IPS DF 19.7 (cell line): Measurements from ENCODE around the gene LILRA6.
"Not testable (repeated sequence)": the region's sequence is repeated elsewhere in the genome, so short reads cannot be mapped to it uniquely, and the experiment has no call there.

ENCODE experiments used
- DNase-seq: peaks from one replicate; pipeline ENCODE4 v3.0.0-alpha.2; 2013; ENCODE audit warnings: low read depth, low spot score

The LILRA6 gene

GRCh38 chr19:54242646-54243045 is at the start of gene LILRA6:
Gene LILRA6 (minus strand): TSS chr19:54242790.
- not testable (repeated sequence) for DNase-seq

DNA sequence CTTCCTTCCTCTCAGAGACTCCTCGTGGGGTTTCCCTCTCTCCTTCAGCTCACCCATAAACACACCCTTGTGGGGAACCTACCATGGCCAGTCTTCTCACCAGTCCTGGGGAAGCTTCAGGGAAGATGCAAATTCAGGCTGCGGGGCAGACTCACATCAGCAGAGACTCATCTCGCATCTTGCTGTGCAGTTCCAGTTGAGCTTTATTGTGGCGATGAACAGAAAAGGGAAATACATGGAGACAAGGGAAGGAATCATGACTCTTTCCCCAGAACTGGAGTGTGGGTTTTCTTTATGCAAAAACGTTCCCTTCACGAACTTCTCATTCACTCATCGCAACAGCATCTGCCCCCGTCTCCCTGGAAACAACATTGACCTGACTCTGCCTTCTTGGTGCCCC is 46.6 kb upstream of the LILRA6 start:
- DNase-seq = not testable (repeated sequence)

DNA sequence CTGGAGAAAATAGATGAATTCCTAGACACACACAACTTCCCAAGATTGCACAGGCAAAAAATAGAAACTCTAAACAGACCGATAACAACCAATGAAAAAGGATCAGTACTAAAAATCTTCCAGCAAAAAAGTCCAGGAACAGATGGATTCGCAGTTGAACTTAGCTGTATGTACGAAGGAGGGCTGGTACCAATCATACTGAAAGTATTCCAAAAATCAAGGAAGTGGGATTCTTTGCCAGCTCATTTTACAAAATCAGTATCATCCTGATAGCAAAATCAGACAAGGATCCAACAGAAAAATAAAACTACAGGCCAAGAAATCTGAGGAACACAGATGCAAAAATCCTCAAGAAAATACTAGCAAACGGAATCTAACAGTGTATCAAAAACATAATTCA is 44.9 kb upstream of the LILRA6 start:
- DNase-seq = no peak

DNA sequence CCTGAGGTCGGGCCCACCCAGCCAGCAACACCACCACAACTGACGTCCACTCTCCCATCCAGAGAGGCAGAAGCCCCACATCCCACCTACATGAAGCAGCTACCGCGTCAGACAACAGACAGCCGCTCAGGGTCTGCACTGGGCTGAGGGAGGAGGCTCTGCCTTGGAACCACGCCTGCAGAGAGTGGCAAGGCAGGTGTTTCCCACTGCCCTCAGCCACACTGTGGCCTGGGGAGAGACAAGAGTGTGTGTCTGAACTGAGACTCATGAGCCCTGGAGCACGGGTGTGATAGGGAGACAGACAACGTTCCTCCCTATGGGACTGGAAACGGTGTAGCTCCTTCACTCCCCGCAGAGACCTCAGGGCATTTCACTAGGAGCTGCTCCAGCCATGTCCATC is 43.7 kb upstream of the LILRA6 start:
- DNase-seq = not testable (repeated sequence)

DNA sequence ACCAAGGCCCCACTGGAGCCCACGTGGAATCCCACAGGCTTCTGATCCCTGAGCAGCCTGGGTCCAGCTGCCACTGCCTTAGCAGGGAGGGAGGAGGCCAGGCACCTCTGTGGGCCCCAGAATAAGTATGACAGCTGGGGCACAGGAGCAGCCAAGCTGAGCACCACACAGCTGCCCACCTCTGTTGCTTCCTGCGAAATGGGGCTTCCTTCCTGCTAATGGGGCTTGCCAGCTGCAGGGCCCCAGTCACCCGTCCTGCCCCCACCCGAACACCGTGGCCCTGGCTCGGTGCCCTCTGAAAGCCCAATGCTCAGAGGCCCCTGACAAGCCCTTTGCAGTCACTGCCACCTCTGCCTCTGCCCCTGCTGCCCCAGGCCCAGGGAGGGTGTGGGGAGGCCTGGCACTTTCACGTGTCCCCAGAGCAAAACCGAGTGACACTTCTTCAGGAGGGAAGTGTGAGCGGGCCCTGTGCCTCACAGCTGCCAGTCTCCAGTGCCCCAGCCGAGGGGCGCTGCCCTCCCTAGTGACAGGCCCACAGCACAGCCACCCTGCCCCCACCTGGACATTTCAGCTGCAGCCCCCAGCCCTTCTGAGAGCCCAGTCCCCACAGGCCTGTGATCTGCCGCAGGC is 43.0 kb upstream of the LILRA6 start:
- DNase-seq = not testable (repeated sequence)

DNA sequence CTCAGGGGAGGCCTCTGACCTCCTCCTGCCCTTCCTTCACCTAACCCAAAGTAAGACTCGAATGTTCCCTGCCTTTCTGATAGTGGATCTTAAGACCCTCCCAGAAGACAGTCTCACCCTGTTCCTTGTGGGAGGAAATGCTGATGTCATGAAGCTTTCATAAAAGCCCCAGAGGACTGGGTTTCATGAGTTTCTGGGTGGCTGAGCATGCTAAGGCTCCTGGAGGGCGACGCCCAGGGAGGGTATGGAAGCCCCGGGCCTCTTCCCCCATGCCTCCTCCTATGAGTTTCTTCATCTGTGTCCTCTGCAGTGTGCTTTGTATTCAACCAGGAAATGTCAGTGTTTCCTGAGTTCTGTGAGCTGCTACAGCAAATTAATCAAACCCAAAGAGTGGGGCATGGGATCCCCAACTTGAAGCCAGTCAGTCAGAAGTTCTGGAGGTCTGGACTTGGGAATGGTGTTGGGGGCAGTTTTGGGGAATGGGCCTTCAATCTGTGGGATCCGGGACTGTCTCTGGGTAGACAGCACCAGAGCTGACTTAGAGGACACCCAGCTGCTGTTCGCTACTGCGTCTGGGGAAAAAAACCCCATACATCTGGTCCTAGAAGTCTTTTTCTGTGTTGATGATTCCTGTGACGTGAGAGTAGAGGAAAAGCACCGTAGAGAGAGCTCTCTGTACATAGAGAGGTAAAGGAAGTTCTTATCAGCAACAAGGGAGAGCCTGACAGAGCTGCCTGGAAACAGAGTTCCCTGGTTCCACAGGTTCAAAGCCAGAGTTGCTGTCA is 40.3 kb upstream of the LILRA6 start:
- no peak for DNase-seq

GRCh38 chr19:54281729-54282075 is 39.1 kb upstream of the LILRA6 start:
- DNase-seq = not testable (repeated sequence)

DNA sequence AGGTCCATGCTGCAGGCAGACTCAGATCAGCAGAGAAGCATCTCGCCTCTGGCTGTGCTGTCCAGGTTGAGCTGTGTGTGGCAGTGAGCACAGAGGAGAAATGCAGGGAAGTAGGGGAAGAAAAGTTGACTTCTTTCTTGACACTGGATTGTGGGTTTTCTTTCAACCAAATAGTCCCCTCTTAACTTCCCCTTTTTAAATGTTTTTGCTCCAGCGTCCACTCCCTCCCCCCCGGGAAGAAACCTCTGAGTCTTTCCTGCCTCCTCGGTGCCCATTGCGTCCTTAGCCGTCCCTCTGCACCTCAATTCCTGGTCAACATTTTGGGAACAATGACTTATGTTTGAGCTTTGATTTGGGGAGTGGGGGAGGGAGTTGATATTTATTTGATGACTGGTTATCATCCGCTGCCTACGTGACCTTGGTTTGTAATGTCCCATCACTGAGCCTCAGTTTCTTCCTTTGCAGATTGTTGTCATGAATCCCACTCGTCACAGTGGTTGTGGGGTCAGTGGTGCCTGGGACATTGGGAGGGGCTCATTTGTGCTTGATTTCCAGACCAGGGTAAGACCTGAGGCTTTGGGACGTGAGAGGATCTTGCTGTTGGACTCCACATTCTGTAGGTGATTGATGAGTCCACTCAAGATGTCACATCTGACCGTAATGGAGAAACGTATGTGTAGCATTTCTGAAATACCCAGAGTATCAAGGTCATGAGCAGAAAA is 38.6 kb upstream of the LILRA6 start, which contains the start of gene LILRB2:
Gene LILRB2 (minus strand): TSS at position 104 of the 722 bp plus-strand sequence. CDS start 614 bp downstream, outside the sequence.
- DNase-seq = no peak

DNA sequence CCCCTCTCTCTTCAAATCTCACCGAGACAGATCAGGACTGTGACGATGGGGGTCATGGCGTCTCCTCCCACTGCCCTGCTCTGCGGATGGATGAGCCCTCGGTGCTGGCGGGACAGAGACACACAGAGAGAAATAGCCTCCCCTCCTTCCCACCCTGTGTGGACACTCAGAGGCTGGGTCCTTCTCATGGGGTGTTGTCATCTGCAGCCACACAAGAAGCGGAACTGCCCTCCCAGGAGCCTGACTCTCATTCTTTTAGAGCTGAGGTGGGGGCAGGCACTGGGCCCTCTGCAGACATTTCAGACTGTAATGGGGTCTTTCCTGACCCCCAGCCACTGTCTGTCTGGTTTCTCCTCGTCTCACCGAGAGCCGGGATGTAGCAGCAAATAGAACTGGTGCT is 37.9 kb upstream of the LILRA6 start:
- not testable (repeated sequence) for DNase-seq

DNA sequence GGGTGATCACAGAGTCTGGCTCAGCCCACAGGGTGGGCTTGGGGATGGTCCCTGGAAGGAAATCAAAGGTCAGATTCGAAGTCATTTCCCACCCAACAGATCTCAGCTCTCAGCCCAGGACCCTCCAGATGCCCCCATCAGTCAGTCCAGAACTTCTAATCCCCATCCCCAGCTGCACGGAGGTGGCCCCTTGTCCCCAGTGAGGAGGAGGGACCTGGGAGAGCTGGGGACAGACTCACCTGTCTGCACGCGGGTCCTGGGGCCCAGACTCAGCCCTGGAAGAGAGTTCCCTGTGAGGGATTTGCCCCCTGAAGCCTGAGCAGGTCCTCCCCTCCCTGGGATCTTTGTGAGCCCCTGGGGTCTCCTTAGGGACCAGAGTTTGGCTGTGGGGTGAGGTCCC is 37.4 kb upstream of the LILRA6 start:
- DNase-seq = not testable (repeated sequence)

DNA sequence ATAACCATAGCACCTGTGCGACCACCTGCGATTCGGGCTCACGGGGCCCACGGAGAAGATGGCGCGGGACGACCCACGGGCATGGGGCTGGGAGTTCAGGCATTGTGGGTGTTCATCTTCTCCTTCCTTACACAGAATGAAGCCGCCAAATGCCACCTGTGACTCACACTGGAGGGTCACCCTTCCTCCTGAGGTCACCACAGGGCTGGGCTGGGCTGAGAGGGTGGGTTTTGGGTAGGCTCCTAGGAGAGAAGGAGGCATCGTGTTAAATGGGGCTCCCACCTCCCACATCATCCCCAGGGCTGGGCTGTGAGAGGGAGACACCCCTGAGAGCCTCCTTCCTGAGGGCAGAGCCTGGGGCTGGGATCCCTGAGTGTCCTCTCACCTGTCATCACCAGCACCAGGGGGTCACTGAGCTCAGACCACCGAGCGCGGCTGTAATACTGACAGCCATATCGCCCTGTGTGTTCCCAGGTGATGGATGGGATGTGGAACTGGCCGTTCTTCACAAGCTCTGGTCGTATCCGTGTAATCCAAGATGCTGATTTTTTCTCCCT is 36.9 kb upstream of the LILRA6 start:
- DNase-seq = no peak

- not testable (repeated sequence) for DNase-seq
These were observed 36.1 kb upstream of the LILRA6 start for GRCh38 chr19:54278571-54279195.

GRCh38 chr19:54278056-54278455 is 35.5 kb upstream of the LILRA6 start:
- not testable (repeated sequence) for DNase-seq

- DNase-seq = not testable (repeated sequence)
These were observed 34.6 kb upstream of the LILRA6 start for GRCh38 chr19:54277111-54277615.

DNA sequence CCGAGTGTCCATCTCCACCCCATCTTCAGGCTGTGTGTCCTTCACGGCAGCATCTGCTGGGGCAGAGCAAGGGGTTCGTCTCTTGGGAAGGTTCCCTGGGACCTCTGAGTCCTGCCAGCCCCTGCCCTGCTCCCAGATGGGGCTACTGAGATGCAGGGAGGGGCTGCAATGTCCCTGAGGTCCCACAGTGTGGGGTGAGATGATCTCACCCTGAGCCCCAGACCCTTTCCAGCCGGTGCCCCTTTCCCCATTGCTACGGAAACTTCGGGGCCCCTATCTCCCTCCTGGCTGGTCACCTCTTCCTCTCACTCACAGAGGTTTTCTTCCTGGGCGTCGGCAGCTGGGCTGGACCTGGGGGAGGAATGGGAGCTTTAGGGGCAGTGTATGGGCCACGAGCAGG is 33.4 kb upstream of the LILRA6 start:
- no peak for DNase-seq

DNA sequence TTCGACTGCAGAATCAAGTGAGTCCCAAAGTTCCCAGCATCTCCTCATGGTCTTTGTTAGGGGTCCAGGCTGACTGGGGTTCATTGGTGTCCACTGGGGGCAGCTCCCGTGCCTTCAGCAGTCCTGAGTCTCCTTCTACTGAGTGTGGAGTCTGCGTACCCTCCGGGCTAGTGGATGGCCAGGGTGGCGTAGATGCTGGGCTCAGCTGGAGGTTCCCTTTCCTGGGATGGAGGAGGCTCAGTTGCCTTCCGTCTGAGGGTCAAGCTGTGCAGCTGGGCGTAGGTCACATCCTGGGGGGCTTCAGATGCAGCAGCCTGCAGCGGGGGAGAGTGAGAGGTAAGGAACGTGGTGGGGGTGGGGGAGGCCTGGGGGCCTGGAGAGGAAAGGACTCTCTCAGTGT is 31.9 kb upstream of the LILRA6 start:
- DNase-seq = not testable (repeated sequence)

DNA sequence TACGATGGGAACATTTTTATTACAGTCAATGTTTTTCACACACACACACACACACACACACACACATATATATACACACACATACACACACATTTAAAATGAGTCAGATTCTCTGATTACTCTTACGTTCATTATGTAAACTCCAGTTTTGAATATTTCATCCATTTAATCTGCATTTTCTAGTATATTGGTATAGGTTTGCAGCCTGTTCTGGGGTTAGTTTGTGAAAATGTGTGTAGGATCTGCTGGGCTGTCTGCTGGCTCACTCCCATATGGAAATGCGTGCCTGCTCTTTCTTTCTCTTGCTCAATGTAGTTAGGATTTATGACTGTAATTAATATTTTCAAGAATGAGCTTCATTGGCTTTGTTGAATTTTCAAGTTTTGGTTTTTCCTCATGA is 31.2 kb upstream of the LILRA6 start:
- no peak for DNase-seq

- not testable (repeated sequence) for DNase-seq
These were observed 29.6 kb upstream of the LILRA6 start for GRCh38 chr19:54272181-54272580.

- not testable (repeated sequence) for DNase-seq
These were observed 29.0 kb upstream of the LILRA6 start for GRCh38 chr19:54271587-54271986.

GRCh38 chr19:54271106-54271505 is 28.5 kb upstream of the LILRA6 start:
- DNase-seq = no peak

DNA sequence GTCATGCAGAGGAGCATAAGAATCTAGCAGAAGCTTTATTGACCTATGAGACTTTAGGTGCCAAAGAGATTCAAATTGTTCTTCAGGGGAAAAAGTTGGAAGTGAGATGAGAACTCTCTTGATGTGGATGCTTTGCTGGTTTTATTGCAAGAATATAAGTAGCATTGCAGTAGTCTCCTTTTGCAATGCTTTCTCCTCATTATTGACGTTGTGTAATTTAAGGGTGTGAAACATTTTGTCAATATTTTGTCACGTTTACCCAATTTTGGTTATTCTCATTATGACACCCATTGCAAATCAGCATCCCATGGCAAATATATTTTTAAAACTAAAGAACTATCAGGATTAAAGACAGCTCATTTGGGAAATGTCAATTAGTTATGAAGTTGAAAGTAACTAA is 26.3 kb upstream of the LILRA6 start:
- DNase-seq = no peak
